Measurements from ENCODE around the gene ZNF534. TPM values are rescaled to one million over a fixed set of nuclear protein-coding genes. Genes with fewer than 3 reads are reported as not detected.
A peak's percentile ranks its signal among the peaks of the same experiment; 100 is the strongest.
"Not testable (repeated sequence)": the region's sequence is repeated elsewhere in the genome, so short reads cannot be mapped to it uniquely, and the experiment has no call there.

ZNF534 gene
- total RNA-seq, 2 experiments from 2014 or later, result not detected

DNA sequence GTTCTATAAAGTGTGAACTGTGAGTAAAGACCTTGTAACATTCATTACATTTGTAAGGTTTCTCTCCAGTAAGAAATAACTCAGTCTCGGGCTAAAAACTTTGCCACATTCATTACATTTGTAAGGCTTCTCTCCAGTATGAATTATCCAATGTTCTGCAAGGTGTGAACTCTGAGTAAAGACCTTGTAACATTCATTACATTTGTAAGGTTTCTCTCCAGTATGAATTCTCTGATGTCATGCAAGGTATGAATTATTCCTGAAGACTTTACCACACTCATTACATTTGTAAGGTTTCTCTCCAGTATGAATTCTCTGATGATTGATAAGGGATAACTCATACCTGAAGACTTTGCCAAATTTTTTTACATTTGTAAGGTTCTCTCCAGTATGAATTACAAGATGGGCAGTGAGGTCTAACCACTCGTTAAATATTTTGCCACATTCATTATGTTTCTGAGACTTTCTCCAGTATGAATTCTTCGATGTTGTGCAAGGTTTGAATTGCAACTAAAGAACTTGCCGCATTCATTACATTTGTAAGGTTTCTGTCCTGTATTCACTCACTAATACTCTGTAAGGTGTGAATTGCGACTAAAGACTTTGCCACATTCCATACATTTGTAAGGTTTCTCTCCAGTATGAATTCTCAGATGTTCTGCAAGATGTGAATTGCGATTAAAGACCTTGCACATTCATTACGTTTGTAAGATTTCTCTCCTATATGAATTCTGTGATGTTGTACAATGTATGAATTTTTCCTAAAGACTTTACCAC lies 45.6 kb downstream of the ZNF534 start:
- POLR2A ChIA-PET, result no interaction called here
- H3K36me3 Mint-ChIP-seq (ENCODE audit: low read depth), result peaks cover 18% of the 10 kb centered on the region
- no peak overlapping the region for H3K4me3 Mint-ChIP-seq
- DNase-seq, result no peak
- CTCF ChIA-PET, result no interaction called here
- no peaks in the 10 kb centered on the region for H3K27me3 Mint-ChIP-seq
- H3K4me1 Mint-ChIP-seq, result no peaks in the 10 kb centered on the region
- no peak overlapping the region for H3K27ac Mint-ChIP-seq
- peaks cover 74% of the 10 kb centered on the region for H3K9me3 Mint-ChIP-seq

DNA sequence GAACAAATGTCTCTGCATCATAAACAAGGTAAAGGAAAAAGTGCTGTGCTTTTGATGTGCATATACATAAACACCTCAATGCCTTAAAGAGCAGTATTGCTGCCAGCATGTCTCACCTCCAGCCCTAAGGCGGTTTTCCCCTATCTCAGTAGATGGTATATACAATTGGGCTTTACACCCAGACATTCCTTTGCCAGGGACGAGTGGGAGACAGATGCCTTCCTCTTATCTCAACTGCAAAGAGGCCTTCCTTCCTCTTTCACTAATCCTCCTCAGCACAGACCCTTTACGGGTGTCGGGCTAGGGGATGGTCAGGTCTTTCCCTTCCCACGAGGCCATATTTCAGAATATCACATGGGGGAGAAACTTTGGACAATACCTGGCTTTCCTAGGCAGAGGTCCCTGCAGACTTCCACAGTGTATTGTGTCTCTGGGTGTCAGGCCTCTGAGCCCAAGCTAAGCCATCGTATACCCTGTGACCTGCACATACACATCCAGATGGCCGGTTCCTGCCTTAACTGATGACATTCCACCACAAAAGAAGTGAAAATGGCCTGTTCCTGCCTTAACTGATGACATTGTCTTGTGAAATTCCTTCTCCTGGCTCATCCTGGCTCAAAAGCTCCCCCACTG lies 55.3 kb downstream of the ZNF534 start:
- peaks cover 48% of the 10 kb centered on the region for H3K9me3 Mint-ChIP-seq
- H3K27me3 Mint-ChIP-seq; POLR2A ChIA-PET; CTCF ChIA-PET; H3K36me3 Mint-ChIP-seq (ENCODE audit: low read depth); H3K4me3 Mint-ChIP-seq; DNase-seq; H3K27ac Mint-ChIP-seq; H3K4me1 Mint-ChIP-seq: not testable (repeated sequence)

DNA sequence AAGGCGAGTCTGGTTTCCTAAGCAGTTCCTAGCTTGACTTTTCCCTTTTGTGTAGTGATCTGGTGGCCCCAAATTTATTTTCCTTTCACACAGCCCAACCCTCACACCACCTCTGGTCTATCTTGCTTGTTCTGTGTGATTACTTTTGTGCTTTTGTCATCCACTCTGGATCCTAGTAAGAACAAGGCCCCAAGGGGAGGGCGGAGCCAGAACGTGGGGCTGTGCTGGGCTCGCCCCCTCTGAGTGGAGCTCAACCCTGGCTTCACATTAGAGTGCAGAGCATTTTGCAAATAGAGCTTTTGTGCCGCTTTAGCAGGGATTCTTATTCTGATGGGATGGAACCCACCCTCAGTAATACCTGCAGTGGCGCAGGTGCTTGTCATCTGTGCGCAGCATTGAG lies 56.1 kb downstream of the ZNF534 start:
- H3K27ac Mint-ChIP-seq; POLR2A ChIA-PET; H3K36me3 Mint-ChIP-seq (ENCODE audit: low read depth); H3K27me3 Mint-ChIP-seq; CTCF ChIA-PET; DNase-seq; H3K4me3 Mint-ChIP-seq; H3K4me1 Mint-ChIP-seq: not testable (repeated sequence)
- peaks cover 50% of the 10 kb centered on the region for H3K9me3 Mint-ChIP-seq

DNA sequence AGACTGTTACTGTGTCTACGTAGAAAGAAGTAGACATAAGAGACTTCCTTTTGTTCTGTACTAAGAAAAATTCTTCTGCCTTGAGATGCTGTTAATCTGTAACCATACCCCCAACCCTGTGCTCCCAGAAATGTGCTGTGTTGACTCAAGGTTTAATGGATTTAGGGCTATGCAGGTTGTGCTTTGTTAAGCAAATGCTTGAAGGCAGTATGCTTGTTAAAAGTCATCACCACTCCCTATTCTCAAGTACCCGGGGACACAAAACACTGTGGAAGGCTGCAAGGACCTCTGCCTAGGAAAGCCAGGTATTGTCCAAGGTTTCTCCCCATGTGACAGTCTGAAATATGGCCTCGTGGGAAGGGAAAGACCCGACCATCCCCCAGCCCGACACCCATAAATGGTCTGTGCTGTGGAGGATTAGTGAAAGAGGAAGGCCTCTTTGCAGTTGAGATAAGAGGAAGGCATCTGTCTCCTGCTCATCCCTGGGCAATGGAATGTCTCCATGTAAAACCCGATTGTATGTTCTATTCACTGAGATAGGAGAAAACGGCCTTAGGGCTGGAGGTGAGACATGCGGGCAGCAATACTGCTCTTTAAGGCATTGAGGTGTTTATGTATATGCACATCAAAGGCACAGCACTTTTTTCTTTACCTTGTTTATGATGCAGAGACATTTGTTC lies 56.8 kb downstream of the ZNF534 start:
- H3K4me3 Mint-ChIP-seq; H3K36me3 Mint-ChIP-seq (ENCODE audit: low read depth); H3K27ac Mint-ChIP-seq; H3K4me1 Mint-ChIP-seq; POLR2A ChIA-PET; CTCF ChIA-PET; DNase-seq; H3K27me3 Mint-ChIP-seq: not testable (repeated sequence)
- peaks cover 51% of the 10 kb centered on the region for H3K9me3 Mint-ChIP-seq

DNA sequence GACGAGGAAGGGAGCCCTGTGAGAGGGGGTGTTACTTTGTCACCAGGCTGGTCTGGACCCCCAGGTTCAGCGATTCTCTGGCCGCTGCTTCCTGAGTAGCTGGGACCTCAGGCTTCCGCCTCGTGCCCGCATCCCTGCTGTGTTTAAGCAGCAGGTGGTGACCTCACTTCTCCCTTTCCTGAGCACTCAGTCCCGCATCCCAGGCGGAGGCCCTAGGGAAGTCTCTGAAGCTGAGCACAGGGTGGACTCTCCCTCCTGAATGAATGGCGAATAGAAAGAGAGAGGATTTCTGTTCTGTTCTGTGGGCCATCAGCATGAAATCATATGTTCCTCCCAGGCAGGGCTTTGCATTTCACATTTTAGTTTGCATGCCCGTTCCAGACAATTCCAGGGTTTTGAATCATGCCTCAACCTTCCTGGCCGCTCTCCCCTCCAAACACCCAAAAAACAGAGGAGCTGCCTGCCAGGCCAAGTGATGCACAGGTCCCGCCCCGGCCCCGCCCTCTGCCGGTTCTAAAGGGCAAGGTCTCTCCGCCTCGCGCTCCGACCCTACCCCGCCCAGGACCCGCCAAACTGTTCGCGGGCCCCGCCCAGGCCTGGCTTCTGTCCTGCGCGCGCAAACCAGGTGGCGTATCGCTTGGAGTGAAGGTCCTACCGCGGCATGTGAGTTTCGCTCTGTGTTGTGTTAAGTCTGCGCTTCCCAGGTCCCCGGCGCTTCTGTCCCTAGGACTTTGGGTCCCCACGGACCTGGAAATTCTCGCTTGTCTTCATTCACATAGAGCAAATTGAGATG lies 63.4 kb downstream of the ZNF534 start:
- Mint-ChIP-seq H3K27me3 (no peaks in the 10 kb centered on the region), H3K4me1 (peaks cover 2% of the 10 kb centered on the region), H3K36me3 (ENCODE audit: low read depth) (peaks cover 4% of the 10 kb centered on the region), H3K4me3 (no peak overlapping the region), H3K9me3 (peaks cover 40% of the 10 kb centered on the region), H3K27ac (no peak overlapping the region)
- POLR2A ChIA-PET, result no interaction called here
- CTCF ChIA-PET, result no interaction called here
- DNase-seq, result peak; percentile 7

DNA sequence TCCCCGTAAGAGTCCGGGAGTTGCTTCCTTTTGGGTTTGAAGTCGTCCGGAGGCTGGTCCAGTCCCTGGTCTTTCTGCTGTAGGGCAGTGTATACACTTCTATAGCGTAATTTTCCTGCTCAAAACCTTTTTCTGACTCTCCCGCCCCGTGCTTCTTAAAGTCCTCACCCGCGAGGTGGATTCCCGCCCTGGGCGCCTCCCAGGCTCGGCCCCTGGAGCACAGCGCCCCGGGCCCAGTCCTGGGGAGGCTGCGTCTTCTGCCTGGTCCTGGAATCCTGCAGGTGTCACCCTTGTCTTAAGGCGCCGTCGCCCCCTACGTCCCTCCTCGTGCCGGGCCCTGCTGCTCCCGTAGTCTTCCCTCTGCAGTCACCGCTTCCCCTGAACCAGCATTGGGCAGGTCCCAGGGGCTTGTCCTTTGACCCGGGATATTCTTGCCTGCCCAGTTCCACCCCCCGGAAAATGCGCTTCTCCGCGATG lies 64.1 kb downstream of the ZNF534 start:
- Mint-ChIP-seq H3K27me3 (no peaks in the 10 kb centered on the region), H3K27ac (no peak overlapping the region), H3K9me3 (peaks cover 44% of the 10 kb centered on the region), H3K4me1 (peaks cover 2% of the 10 kb centered on the region), H3K4me3 (peak overlapping the region; percentile 41), H3K36me3 (ENCODE audit: low read depth) (peaks cover 4% of the 10 kb centered on the region)
- ChIA-PET POLR2A (no interaction called here), CTCF (no interaction called here)
- no peak for DNase-seq

DNA sequence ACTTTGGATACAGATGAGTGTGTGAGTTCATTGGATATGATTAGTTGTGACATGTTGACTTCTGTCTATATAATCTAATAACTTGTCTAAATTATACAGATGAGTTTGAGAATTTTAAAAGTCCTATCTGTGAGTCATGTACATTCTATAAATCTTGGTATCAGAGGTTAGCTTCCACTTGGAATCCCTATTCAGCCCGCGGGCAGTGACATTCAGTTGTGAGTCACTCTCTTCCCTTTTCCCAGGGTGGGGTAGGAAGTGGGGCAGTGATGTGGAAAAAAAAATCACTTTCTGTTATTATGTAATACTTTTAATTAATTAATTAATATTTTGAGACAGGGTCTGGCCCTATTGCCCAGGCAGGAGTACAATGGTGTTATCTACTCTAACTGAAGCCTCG lies 65.6 kb downstream of the ZNF534 start:
- H3K36me3 Mint-ChIP-seq (ENCODE audit: low read depth), result peaks cover 6% of the 10 kb centered on the region
- no peak for DNase-seq
- H3K4me3 Mint-ChIP-seq, result no peak overlapping the region
- POLR2A ChIA-PET, result no interaction called here
- H3K27me3 Mint-ChIP-seq, result no peaks in the 10 kb centered on the region
- H3K4me1 Mint-ChIP-seq, result peaks cover 2% of the 10 kb centered on the region
- CTCF ChIA-PET, result interaction anchor here (0.6 to 0.7 kb wide), 2 partner anchors 581 to 686 kb away, joined by 3 read pairs; no protein-coding TSS in a partner anchor
- H3K9me3 Mint-ChIP-seq, result peaks cover 46% of the 10 kb centered on the region
- no peak overlapping the region for H3K27ac Mint-ChIP-seq

DNA sequence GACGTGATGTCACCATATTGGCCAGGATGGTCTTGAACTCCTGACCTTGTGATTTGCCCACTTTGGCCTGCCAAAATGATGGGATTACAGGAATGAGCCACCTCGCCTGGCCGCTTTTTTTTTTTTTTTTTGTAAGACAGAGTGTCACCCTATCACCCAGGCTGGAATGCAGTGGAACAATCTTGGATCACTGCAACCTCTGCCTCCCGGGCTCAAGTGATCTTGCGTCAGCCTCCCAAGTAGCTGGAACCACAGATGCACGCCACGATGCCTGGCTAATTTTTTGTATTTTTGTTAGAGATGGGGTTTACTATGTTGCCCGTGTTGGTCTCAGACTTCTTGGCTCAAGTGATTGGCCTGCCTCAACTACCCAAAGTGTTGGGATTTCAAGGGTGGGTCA lies 69.6 kb downstream of the ZNF534 start:
- Mint-ChIP-seq H3K27me3 (no peaks in the 10 kb centered on the region), H3K27ac (no peak overlapping the region), H3K4me3 (no peak overlapping the region), H3K36me3 (ENCODE audit: low read depth) (peaks cover 9% of the 10 kb centered on the region), H3K4me1 (no peaks in the 10 kb centered on the region), H3K9me3 (peaks cover 46% of the 10 kb centered on the region)
- no peak for DNase-seq
- ChIA-PET CTCF (no interaction called here), POLR2A (no interaction called here)

DNA sequence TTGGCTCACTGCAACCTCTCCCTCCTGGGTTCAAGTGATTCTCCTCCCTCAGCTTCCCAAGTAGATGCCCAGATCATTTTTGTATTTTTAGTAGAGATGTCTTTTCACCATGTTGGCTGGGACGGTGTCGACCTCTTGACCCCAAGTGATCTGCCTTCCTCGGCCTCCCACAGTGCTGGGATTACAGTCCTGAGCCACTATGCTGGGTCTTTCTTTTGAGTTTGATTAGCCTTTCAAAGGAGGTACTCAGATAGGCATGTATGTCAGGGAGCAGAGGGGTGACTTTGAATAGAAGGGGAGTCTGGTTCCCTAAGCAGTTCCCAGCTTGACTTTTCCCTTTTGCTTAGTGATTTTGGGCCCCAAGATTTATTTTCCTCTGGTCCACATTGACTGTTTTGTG lies 71.5 kb downstream of the ZNF534 start:
- H3K27me3 Mint-ChIP-seq; H3K27ac Mint-ChIP-seq; H3K4me3 Mint-ChIP-seq; H3K4me1 Mint-ChIP-seq; H3K36me3 Mint-ChIP-seq (ENCODE audit: low read depth); POLR2A ChIA-PET; DNase-seq; CTCF ChIA-PET: not testable (repeated sequence)
- H3K9me3 Mint-ChIP-seq, result peaks cover 38% of the 10 kb centered on the region

DNA sequence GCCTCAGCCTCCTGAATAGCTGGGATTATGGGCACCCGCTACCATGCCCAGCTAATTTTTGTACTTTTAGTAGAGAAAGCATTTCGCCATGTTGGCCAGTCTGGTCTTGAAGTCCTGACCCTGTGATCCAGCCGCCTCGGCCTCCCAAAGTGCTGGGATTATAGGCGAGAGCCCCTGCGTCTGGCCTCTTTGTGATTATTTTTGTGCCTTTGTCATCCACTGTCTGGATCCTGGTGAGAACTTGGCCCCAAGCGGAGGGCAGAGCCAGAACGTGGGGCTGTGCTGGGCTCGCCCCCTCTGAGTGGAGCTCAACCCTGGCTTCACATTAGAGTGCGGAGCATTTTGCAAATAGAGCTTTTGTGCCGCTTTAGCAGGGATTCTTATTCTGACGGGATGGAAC lies 72.0 kb downstream of the ZNF534 start:
- H3K4me3 Mint-ChIP-seq, result not testable (repeated sequence)

More for the DNA sequence above, 72.0 kb downstream of the ZNF534 start:
- DNase-seq; H3K4me1 Mint-ChIP-seq; CTCF ChIA-PET; POLR2A ChIA-PET; H3K27ac Mint-ChIP-seq; H3K27me3 Mint-ChIP-seq; H3K36me3 Mint-ChIP-seq (ENCODE audit: low read depth): not testable (repeated sequence)
- peaks cover 39% of the 10 kb centered on the region for H3K9me3 Mint-ChIP-seq

All from activated CD4-positive, alpha-beta T cell treated with anti-CD3 and anti-CD28 coated beads, Interleukin-2, amount 10 ng/mL, durations not matched to agents 7 days and 5 days (primary cell).